Fibroblast of skin of scalp (primary cell): ENCODE data around the gene PRKCE.

Source experiments
- DNase-seq: peaks from one replicate; pipeline ENCODE4 v3.0.0-alpha.2; 2013

PRKCE gene

DNA sequence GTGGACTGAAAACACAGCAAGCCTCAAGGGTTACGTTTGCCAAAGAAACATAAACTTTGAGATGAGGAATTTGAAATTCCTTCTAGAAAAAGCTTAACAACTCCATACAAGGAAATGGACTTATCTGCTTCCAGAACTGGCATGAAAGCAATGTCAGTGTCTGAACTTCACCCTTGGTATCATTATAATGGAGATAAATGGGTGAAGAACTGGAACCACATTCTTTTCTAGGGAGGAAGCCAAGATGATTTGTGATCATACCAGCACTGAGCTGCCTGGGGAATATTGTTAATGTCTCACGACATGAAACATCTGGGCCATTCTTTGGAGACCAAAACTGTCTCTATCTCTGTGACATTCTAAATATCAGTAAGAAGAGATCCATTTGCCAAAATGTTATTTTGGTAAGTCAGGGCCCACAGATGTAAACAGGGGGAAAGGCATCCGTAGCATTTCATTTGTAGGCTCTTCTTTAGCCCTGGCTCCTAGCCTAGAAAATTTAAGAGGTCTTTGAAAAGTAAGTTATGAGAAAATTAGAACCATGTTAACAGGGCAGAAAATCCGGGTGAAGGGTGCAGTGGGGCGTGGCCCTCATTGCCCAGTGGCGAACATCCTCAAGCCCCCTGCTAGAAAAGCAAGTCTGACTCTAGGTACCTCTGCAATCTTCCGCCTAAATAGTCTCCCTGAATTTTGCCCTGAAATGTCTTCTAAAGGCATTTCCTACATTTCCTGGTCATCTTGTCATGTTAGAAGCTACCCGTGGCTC lies 350.4 kb downstream of the PRKCE start:
- peak; percentile 78 for DNase-seq

DNA sequence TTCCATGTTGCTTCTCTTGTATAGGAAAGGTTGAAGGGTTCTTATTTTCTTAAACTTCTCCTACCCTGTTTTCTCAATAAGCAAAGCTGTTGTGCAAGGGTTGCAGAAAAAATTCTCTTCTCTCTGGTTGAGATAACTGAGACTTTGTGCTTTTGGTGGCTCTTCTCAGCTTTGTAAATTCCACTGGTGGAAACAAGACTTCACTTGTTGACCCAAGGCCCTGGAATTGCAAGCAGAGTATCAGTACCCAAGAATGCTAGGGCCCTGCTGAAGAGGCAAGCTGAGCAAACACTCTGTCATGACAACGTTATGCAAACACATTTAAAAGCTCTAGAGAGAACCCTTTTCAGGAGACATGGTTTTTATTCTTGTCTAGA lies 351.0 kb downstream of the PRKCE start:
- DNase-seq = peak; percentile 69

DNA sequence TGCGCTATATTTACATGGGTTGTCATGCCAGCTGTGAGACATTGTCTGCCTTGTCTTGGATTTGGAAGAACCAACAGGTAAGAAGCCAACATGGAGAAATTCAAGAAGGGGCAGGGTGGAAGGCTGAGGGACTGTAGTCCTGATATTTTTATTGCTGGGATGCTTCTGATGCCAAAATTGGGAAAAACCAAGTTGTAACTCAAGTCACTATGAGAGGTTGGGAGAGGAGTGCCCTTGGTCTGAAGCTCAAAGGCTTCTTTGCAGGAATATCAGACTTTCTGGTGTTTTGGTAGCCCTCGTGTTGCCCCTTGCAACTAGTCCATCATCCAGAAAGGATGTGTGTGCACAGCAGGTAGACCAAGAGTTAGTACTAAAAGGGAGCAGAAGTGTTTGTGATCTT lies 351.5 kb downstream of the PRKCE start:
- no peak for DNase-seq

DNA sequence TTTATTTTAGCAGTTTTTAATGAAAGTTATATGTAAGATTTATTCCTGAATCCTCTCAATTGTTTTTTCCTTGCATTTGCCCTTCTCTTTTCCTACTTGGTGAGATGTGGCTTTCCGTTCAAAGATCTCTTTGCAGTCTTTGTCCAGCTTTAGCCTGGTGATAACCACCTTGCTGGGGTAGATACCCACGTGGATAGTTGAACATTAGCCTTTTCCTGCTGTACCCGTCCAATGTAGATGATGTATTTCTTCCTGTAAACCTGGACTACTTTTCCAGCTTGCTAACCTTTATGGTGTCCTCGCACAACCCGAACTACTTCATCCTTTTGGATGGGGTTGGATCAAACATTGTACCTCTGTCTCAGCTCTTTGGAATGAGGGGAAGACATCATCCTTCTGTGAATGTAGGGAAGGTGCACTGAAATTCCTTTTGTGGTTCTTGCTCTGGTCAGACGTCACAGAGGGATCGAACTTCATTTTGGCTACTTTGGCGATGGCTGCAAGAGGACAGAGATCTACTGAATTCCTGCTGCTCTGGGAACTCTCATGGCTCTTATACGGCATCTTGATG lies 352.5 kb downstream of the PRKCE start:
- no peak for DNase-seq

DNA sequence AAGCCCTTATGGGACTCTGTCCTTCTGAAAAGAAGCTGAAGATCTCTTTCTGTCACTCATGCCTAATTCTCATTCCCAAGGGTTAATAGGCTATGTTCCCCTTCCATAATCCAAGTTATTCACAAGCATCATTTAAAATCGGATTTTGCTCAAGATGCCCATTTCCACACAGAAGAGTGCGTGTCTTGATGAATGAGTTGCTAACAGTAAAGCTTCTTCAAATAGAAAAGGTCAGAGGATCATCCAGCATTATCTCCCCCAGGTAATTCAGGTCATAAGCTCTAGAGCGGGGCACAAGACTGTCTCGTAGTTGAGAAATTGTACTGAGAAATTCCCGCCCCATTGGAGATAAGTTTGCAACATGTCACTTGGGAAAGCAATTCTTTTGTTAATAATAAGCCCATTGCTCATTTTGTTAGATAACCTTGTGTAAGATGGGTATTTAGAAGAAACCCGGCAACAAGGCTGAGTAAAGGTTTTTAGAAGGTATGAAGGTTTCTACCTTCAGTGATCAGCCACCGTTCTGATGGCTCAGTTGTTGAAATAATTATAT lies 355.1 kb downstream of the PRKCE start:
- no peak for DNase-seq

DNA sequence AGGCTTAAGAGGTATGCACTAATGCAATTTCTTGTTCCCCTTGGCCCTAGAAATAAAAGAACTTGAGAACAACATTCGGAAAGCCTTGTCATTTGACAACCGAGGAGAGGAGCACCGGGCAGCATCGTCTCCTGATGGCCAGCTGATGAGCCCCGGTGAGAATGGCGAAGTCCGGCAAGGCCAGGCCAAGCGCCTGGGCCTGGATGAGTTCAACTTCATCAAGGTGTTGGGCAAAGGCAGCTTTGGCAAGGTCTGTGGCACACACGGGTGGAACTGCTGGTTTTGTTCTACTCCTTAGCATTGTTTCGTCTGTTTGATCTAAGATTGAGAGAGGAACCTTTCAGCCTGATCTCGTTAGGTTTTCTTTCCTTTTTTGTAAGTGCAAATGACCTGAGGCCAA lies 355.9 kb downstream of the PRKCE start:
- no peak for DNase-seq

DNA sequence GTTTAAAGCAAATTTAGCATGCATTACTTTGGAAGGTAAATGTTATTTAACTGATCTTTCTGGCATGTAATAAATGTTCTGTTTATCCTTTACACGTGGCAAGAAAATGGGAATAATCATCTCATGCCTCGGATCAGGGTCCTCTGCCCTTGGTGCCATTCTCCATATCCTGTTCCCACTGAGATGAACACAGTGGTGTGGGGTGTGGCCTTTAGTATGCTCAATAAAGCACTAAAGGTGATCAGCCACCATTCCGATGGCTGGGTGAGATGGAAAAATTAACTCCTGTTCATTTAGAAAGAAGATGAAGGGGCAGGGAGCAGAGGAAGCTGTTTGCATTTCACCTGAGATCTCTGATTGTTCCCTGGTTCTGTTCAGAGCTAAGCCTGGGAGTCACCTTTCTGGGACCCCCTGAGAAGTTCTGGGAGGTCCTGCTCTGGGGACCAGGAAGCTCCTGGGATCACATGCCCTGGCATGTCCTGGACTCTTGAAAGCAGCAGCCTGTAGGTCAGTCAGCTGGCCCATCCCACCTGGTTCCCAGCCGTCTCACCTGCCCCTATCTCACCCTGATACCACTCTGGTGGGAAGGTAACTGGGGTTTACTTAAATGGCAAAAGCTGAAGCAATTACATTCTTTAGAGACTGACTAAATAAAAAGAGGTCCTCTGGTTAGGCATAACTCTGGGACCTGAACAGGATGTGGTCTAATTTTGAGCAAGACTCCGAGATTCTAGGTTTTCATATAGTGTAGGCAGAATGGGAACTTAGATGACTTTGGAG lies 356.8 kb downstream of the PRKCE start:
- peak; percentile 39 for DNase-seq

DNA sequence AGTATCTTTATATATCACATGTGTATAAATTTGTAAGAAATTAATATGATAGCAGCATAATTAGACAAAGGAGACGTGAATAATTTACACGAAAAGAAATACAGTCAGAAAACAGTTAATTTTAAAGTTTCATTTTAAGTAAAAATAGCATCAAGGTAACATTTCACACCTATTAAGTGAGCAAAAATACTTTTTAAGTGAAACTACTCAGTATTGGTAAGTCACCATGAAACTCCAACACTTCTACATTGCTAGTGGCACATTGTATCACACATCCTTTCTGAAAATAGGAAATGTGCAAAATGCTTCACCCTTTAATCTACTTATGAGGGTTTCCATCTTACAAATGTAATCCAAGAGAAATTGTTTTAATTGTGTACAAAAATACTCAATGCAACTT lies 357.8 kb downstream of the PRKCE start:
- DNase-seq = no peak

DNA sequence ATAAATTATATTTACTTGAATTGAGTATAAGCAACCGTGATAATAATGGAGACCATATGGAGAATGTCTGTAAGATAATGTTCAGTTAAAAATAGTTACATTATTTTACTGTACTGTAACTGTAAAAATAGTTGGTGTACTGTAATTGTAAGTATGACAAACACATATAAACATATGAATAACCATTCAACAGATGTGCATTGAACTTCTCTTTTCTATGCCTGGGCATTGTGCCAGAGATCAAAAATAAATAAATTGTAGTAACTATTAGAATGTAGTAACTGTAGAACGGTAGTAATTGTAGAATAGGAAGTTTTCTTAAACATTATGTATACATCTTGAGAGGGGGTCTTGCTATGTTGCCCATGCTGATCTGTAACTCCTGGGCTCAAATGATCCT lies 358.3 kb downstream of the PRKCE start:
- no peak for DNase-seq

DNA sequence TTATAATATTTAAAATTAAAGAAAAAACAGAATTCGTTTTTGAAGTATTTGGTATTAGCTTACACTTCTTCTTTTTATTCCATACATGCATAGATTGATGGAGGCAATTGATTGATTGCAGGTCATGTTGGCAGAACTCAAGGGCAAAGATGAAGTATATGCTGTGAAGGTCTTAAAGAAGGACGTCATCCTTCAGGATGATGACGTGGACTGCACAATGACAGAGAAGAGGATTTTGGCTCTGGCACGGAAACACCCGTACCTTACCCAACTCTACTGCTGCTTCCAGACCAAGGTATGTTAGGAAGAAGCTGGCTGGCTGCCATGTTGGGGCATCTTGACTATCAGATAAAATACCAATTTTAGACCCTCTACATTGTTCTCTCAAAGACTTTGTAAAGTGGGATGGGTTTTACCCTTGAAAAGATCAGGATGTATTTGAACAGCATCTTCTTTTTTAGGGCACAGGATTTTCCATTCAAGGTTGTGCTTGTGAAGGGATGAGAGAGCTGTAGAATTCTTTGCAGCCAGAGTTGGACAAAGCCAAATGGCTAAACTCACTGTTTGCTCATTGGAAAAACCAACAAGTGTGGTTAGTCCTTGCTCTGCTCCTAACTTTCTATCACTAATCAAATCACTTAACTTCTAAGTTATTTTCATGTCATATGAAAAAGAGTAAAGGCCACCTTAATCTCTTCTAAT lies 358.9 kb downstream of the PRKCE start:
- DNase-seq = no peak

DNA sequence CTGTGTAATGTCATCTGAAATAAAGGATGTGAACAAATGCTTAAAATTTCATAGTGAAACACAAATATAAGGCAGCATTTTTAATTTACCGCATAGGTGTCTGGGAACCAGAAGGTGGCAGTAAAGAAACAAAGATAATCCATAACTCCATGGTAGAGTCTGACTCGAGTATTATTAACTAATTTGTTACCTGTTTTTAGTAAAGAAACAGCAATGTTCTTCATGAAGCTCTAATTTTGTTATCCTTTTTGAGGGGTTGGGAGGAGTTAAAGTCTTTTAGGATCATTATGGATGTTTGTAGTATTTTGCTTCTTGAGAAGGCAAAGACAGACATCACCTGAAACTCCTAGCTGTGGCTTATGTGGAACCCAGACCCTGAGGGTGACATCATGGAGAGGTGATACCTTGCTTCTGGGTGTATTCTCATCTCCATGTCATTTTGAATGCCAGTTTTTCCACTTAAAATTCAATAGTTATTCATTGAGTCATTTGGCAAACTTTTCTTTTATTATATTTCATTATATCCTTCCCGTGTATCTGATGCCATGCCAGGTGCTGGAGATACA lies 359.5 kb downstream of the PRKCE start:
- DNase-seq = peak; percentile 50

DNA sequence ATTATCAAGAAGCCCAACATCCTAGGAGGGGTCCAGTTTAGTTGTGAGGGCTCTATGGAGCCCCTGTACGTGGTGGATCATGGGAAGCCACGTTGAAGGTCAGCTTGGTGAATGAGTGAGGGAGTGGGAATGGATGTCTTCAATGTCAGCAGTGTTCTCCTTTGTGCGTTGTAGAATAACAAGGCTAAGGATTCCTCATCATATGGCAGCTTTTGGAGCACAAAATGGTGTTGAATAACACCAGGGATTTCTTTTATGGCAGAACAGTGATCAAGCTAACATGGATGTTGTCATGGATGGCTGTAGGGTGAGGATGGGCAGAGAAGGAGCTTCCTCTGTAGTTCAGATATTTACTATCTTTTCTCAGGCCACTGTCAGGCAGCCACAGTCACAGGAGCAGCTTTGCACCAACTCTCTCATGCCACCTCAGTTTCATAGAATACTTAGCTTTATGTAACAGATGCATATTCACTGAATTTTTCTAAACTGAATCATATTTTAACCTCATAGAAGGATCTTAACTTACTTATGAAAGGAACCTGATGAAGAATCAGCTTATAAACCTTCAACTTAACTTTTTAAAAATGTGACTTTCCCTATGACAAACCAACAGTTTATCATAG lies 361.3 kb downstream of the PRKCE start:
- no peak for DNase-seq

DNA sequence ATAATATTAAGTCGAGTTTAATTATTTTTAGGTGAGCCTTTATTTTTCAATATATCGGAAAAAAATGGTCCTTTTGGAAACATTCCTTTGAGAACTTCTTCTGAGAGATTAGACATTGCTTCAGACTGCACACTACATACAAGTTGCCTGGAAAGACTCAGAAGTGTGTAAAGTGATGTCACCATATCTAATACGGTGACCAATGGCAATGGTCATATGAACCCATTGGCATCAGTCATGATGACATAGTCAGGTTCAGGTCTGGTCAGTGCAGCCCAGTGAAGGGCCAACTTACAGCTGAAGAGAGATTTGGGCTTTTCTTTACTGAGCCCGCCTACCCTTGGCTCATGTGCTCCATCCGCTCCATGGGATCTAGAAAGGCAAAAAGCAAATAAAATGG lies 362.3 kb downstream of the PRKCE start:
- DNase-seq = no peak

DNA sequence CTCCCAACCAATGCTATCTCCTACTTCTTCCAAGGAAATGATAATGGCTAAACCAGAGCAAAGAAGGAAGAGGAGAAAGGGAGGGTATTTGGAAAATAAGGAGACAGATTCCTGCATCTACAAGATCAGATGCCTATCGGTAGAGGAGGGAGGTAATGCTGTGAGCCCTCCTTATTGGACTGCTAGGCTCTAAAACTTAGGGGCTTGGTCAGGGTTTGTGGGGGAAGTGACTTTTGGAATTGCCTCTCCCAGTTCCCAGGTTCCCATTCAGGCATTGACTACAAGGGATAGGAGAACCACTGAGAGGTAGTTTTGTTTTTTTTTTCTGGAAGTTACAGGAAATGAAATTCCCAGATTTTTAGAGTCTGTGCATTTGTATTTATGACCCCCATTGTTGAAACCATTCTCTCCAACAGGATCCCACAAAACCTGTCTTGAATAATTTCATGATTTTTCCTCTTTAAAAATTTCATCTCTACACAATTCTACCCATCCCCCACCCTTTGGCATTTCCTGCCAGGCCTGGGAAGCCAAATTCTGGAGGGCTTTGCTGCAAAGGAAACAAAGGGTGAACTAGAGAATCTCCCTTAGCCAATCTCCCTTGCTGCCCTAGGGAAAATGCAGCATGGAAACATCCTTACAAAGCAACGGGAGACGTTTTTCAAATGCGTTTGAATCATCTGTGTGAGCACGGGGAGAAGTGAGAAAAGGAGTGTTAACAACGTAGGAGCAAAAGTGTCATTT lies 363.6 kb downstream of the PRKCE start:
- peak; percentile 83 for DNase-seq

DNA sequence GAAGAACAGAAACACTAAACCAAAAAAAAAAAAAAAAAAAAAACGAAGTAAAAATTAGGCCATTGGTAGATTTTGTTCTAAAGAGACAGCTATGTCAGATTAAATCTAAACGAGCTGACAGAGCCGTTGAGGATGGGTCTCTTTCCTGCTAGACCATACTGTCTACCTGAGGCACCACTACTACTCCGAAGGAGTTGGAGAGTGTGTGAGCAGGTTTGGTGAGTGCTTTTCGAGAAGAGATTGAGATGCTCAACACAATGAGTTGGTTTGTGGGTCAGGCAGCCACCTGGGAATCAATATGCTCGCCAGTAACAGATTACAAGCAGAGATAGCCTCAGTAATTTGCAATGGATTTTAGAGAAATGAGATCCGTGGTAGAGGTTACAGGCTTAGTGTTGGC lies 364.2 kb downstream of the PRKCE start:
- DNase-seq = no peak

DNA sequence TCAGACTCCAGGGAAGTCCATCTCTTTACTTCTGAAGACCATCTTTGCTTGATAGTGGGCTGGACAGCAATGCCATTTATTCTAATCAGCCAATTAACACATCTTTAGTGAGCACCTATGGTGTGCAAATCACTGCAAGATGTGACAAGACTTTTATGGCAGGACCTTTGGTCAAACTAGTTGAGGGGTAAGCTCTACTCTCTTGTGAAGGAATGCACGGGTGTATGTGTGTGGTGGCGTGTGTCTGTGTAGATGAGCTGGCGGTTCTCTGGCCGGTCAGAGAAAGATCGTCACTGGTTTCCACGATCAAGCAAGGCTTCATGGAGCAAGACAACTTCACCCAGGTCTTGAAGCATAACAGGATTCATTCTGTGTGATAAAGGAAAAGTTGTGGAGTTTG lies 364.6 kb downstream of the PRKCE start:
- DNase-seq = no peak

DNA sequence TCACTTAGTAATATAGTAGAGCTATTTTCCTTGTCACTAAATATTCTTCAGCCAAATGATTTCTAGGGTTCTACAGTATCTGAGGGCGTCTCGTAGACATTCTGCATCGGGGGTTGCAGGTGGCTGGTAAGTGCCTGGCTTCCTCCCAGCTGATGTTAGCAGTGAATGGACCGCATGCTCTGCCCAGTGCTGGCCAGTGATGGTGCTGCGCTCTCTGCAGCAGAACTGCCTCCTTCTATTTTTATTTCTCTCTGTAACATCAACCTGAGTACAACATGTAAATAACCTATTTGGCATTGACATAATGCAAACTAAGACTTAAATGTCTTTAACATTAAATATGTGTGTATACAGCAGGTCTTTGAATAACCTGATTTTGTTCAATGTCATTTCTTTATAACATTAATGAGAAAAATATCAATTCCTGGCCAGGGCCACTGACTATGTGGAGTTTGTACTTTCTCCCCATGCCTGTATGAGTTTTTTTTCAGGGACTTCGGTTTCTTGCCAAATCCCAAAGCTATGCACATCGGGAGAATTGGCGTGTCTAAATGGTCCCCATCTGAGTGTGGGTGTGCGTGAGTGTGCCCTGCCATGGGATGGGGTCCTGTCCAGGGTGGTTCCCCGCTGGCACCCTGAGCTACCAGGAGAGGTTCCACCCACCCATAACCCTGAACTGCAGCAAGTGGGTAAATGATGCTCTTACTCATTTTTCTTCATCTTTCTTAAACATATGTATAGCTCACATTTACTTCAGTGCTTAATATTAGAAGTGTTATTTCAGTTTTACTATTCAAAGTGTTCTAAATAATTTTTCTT lies 367.5 kb downstream of the PRKCE start:
- DNase-seq = no peak

DNA sequence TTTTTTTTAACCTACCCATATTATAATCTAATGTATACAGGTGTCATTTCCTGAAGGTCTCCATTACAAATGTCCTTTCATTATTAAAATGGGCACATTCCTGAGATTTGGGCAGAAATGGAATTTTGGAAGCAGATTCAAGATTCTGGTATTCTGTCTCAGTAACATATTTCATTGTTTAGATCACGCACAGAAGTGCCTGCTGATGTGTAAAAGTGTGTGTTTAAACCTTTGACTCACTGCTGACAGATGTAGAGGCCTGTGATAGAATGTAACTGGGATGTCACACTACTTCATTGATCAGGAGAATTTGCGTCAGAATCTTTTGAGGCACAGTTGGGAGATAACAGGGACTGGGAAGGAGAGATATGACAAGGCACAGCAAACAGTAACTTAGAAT lies 368.9 kb downstream of the PRKCE start:
- no peak for DNase-seq

DNA sequence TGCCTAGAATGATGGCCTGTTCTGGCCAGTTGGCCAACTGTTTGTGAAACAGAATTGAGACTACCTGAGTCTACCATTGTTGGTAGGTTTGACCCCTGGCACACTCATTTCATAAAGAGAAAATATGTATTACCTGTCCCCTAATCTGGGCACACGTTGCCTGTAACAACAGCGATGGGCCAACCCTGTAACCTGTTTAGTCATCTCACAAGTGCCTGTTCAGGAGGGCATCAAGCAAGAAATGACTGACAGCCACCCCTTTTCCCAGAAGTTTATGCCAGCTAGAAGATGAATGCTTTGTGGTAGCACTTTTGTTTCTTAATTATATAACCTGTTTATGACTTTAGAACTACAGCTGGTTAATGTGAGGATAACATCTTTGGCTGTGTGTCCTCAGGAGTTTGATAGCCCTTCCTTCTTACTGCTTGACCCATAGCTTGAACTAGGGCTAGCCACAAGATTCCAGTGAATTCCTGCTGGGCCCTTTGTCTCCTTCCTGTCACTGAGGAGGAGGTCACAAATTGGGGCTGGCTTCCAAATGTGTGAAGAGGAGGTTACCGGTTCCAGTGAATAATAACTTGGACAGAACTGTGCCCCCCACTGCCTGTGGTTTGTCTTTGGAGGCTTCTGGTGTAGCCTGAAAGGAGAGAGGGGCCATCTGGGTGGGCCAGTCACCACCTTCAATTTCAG lies 371.8 kb downstream of the PRKCE start:
- no peak for DNase-seq
